ENCODE data around the gene ALS2.
"Not testable (repeated sequence)": the region's sequence is repeated elsewhere in the genome, so short reads cannot be mapped to it uniquely, and the experiment has no call there.

Gene ALS2

DNA sequence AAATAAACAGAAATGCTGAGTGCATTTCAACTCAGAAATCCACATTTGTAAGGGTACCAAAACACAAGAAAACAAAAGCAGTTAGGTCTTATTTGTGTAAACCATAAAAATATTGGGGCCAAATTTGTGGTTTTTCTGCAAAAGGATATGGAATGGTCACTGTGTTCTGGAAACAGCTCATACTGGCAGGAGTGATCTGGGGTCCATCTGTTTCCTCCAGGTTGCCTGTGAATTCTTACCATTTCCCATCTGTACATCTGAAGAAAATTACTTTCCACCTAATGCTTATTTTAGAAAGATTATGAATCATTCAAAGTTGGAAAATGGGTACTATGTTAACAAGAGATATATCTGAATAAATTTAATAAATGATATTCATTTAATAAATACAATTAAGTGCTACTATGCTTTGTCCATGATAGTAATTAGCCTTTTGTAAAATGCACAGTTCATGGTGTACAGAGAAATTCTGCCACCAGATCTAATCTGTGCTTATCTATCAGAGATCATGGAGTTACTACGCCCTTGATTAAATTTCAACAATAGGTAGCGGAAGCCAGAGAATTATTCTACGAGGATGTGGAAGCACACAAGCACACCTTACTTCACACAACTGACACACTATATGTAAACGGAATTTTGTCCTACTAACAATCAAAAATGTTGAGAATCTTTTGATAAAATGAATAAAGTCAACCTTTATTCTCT lies 10.9 kb downstream of the ALS2 start:
- H4K20me1 ChIP-seq, result peaks cover 0 to 60% (median 8%) of the 10 kb centered on the region in 11 experiments; a peak in 9 of 22 replicates
- no peak overlapping the region for H3K27ac ChIP-seq
- H3K4me1 ChIP-seq, result no peaks in the 10 kb centered on the region
- H3K27me3 ChIP-seq, result no peaks in the 10 kb centered on the region
- H3K4me3 ChIP-seq, result no peak overlapping the region
- H3K4me2 ChIP-seq, result no peak overlapping the region
- peaks cover 13 to 54% (median 20%) of the 10 kb centered on the region in 11 experiments; a peak in 21 of 22 replicates for H3K36me3 ChIP-seq
- TF ChIP-seq Cebpa-rat (IDR thresholded peaks at IDR 0.05), result no peak
- no peaks in the 10 kb centered on the region for H3K9me3 ChIP-seq (replicated peaks in 1 of 11)
- no peak overlapping the region for H3K9ac ChIP-seq

GRCh38 chr2:201768918-201769317 lies 11.8 kb downstream of the ALS2 start:
- H3K4me1 ChIP-seq, result no peaks in the 10 kb centered on the region
- TF ChIP-seq Cebpa-rat (IDR thresholded peaks at IDR 0.05), result no peak
- H4K20me1 ChIP-seq, result peaks cover 0 to 51% (median 8%) of the 10 kb centered on the region in 11 experiments; a peak in 9 of 22 replicates
- H3K27me3 ChIP-seq, result no peaks in the 10 kb centered on the region
- no peak overlapping the region for H3K4me2 ChIP-seq
- H3K4me3 ChIP-seq, result no peak overlapping the region
- H3K9me3 ChIP-seq (replicated peaks in 1 of 11), result no peaks in the 10 kb centered on the region
- no peak overlapping the region for H3K27ac ChIP-seq
- H3K9ac ChIP-seq, result no peak overlapping the region
- peaks cover 13 to 54% (median 22%) of the 10 kb centered on the region in 11 experiments for H3K36me3 ChIP-seq

GRCh38 chr2:201765799-201766198 lies 14.9 kb downstream of the ALS2 start:
- TF ChIP-seq Cebpa-rat (IDR thresholded peaks at IDR 0.05), result no peak
- peaks cover 37 to 73% (median 51%) of the 10 kb centered on the region in 11 experiments for H3K36me3 ChIP-seq
- peaks cover 0 to 23% (median 0%) of the 10 kb centered on the region in 11 experiments; a peak in 6 of 22 replicates for H4K20me1 ChIP-seq
- H3K9me3 ChIP-seq (replicated peaks in 1 of 11), result no peaks in the 10 kb centered on the region
- no peak overlapping the region for H3K9ac ChIP-seq
- H3K27ac ChIP-seq, result no peak overlapping the region
- no peak overlapping the region for H3K4me3 ChIP-seq
- H3K4me1 ChIP-seq, result no peaks in the 10 kb centered on the region
- H3K4me2 ChIP-seq, result no peak overlapping the region
- no peaks in the 10 kb centered on the region for H3K27me3 ChIP-seq

- H3K4me3 ChIP-seq, result not testable (repeated sequence)
- H3K36me3 ChIP-seq, result peaks cover 45 to 82% (median 62%) of the 10 kb centered on the region in 11 experiments
These were observed 16.3 kb downstream of the ALS2 start for GRCh38 chr2:201764469-201764868.

GRCh38 chr2:201761101-201761500 lies 19.6 kb downstream of the ALS2 start:
- H3K27ac ChIP-seq, result no peak overlapping the region
- no peaks in the 10 kb centered on the region for H3K9me3 ChIP-seq (replicated peaks in 1 of 11)
- H3K4me1 ChIP-seq, result no peaks in the 10 kb centered on the region
- H3K4me3 ChIP-seq, result no peak overlapping the region
- 0 out of 22 replicates have a peak, but pooled peaks cover 0 to 4% (median 0%) of the 10 kb centered on the region in 11 experiments for H4K20me1 ChIP-seq
- TF ChIP-seq Cebpa-rat (IDR thresholded peaks at IDR 0.05), result no peak
- H3K9ac ChIP-seq, result no peak overlapping the region
- no peaks in the 10 kb centered on the region for H3K27me3 ChIP-seq
- no peak overlapping the region for H3K4me2 ChIP-seq
- H3K36me3 ChIP-seq, result peaks cover 39 to 93% (median 64%) of the 10 kb centered on the region in 11 experiments

More at GRCh38 chr2:201764469-201764868, 16.3 kb downstream of the ALS2 start:
- H3K9me3 ChIP-seq (replicated peaks in 1 of 11); H3K4me2 ChIP-seq; H3K9ac ChIP-seq; H3K4me1 ChIP-seq; H3K27me3 ChIP-seq; H3K27ac ChIP-seq: not testable (repeated sequence)
- peaks cover 0 to 11% (median 0%) of the 10 kb centered on the region in 11 experiments; a peak in 4 of 22 replicates for H4K20me1 ChIP-seq

DNA sequence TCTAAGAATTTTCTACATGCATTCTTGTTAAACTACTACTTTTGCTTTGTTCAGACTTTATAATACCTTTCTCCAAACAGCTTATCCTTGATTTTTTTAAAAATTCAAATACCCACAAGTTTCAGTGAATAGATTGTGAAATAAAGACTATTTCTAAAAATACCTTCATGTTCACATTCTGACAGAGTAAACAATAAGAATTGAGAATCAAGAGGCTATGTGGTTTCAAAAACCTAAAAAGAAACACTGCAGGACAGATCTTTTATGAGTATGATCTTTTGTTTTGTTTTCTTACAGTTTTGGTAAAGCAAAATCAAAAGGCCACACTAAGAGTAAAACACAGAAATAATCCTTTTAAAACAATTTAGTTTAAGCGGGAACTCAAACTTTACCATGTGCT lies 21.2 kb downstream of the ALS2 start:
- Histone ChIP-seq H3K36me3 (peaks cover 35 to 85% (median 56%) of the 10 kb centered on the region in 11 experiments), H3K27ac (no peak overlapping the region), H3K9ac (no peak overlapping the region), H3K4me3 (no peak overlapping the region), H3K4me1 (no peaks in the 10 kb centered on the region), H3K4me2 (no peak overlapping the region), H3K9me3 (replicated peaks in 1 of 11) (no peaks in the 10 kb centered on the region), H4K20me1 (0 out of 22 replicates have a peak, but pooled peaks cover 0 to 4% (median 0%) of the 10 kb centered on the region in 11 experiments), H3K27me3 (no peaks in the 10 kb centered on the region)
- TF ChIP-seq Cebpa-rat (IDR thresholded peaks at IDR 0.05), result no peak

GRCh38 chr2:201758873-201759272 lies 21.9 kb downstream of the ALS2 start:
- H3K4me3 ChIP-seq, result no peak overlapping the region
- H3K4me2 ChIP-seq, result no peak overlapping the region
- H3K9me3 ChIP-seq (replicated peaks in 1 of 11), result no peaks in the 10 kb centered on the region
- no peak for TF ChIP-seq Cebpa-rat (IDR thresholded peaks at IDR 0.05)
- no peaks in the 10 kb centered on the region for H3K27me3 ChIP-seq
- H4K20me1 ChIP-seq, result 0 out of 22 replicates have a peak, but pooled peaks cover 0 to 4% (median 0%) of the 10 kb centered on the region in 11 experiments
- H3K4me1 ChIP-seq, result no peaks in the 10 kb centered on the region
- peaks cover 37 to 85% (median 54%) of the 10 kb centered on the region in 11 experiments for H3K36me3 ChIP-seq
- no peak overlapping the region for H3K9ac ChIP-seq
- H3K27ac ChIP-seq, result no peak overlapping the region

- Histone ChIP-seq H3K4me2 (no peak overlapping the region), H3K27me3 (no peaks in the 10 kb centered on the region), H3K9me3 (replicated peaks in 1 of 11) (no peaks in the 10 kb centered on the region), H3K9ac (no peak overlapping the region), H3K4me3 (no peak overlapping the region), H3K36me3 (peaks cover 32 to 83% (median 47%) of the 10 kb centered on the region in 11 experiments), H4K20me1 (0 out of 22 replicates have a peak, but pooled peaks cover 0 to 4% (median 0%) of the 10 kb centered on the region in 11 experiments), H3K4me1 (no peaks in the 10 kb centered on the region), H3K27ac (no peak overlapping the region)
- no peak for TF ChIP-seq Cebpa-rat (IDR thresholded peaks at IDR 0.05)
These were observed 22.5 kb downstream of the ALS2 start for GRCh38 chr2:201758234-201758633.

DNA sequence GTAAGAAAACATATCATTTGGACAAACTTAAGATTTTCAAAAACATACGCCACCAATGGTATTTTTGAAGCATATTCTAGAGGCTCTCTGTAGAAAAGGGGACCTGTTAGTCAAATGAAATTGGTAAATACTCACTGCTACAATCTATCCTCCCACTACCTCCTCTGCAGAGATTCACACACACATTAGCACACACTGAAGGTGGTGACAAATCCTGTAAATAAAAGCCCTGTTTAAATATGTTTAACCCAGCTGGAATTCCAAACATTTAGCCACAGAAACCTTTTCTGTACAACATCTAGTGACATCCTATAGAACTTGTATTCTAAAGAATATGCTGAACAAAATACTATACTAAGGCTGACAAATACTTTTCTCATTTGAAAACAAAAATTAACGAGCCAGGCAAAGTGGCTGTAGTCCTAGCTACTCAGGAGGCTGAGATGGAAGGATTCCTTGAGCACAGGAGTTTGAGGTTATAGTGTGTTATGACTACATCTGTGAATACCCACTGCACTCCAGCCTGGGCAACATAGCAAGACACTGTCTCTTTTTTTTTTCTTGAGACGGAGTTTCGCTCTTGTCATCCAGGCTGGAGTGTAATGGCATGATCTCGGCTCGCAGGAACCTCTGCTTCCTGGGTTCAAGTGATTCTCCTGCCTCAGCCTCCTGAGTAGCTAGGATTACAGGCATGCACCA lies 25.9 kb downstream of the ALS2 start:
- H3K9ac ChIP-seq, result no peak overlapping the region
- H4K20me1 ChIP-seq, result no peaks in the 10 kb centered on the region
- no peaks in the 10 kb centered on the region for H3K4me1 ChIP-seq
- no peak overlapping the region for H3K4me3 ChIP-seq
- no peak overlapping the region for H3K4me2 ChIP-seq
- no peak overlapping the region for H3K27ac ChIP-seq
- H3K9me3 ChIP-seq (replicated peaks in 1 of 11), result no peaks in the 10 kb centered on the region
- no peaks in the 10 kb centered on the region for H3K27me3 ChIP-seq
- peaks cover 7 to 63% (median 23%) of the 10 kb centered on the region in 11 experiments; a peak in 18 of 22 replicates for H3K36me3 ChIP-seq
- TF ChIP-seq Cebpa-rat (IDR thresholded peaks at IDR 0.05), result no peak

Measured in BLaER1 treated with 17β-estradiol and CSF1 and Interleukin-3, amounts not matched to agents 10 nM and 100 nM (cell line).